ENCODE data around the gene C5orf34.

The C5orf34 gene

DNA sequence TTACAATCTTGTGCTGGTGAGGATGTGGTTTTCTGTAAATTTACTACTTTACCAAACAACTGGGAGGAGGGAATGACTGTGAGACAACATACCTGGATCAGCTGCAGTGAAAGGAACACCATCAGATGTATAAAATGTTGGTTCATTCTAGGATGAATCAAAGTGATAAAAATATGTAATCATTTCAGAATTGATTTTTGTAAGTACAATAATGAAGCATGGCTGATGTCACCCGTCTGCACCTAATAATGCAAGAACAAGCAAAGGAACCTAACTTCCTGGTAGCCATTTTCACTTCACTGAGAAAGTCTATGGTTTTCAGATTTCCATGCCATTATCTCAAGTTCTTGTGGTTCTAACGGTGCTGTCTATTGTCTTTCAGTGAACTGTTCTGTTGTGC lies 18.7 kb upstream of the C5orf34 start:
- Histone ChIP-seq H3K27ac (ENCODE audit: low read length) (no peak overlapping the region), H3K79me2 (ENCODE audit: low read length) (no peaks in the 10 kb centered on the region), H3K36me3 (replicated peaks; ENCODE audit: insufficient read depth, low read length) (peaks cover 5% of the 10 kb centered on the region; the same call in 1 of the 2 replicates), H3K9me2 (replicated peaks; ENCODE audit: insufficient read depth, low read length) (no peaks in the 10 kb centered on the region), H3K4me2 (ENCODE audit: low read depth, low read length) (no peak overlapping the region), H4K20me1 (ENCODE audit: insufficient read depth, low read length) (no peaks in the 10 kb centered on the region), H3K27me3 (replicated peaks; ENCODE audit: insufficient read depth, low read length) (no peaks in the 10 kb centered on the region), H3F3A (ENCODE audit: insufficient read depth, low read length) (no peaks in the 10 kb centered on the region), H2AFZ (ENCODE audit: low read length) (no peak overlapping the region), H3K9ac (ENCODE audit: low read length) (no peak overlapping the region), H3K9me3 (replicated peaks; ENCODE audit: insufficient read depth, low read length) (no peaks in the 10 kb centered on the region), H3K4me3 (ENCODE audit: low read length) (no peak overlapping the region), H3K4me1 (ENCODE audit: low read length) (peaks cover 7% of the 10 kb centered on the region)
- TF ChIP-seq EZH2phosphoT487 (IDR thresholded peaks at IDR 0.05; ENCODE audit: low read length) (no peak), EZH2 (optimal IDR thresholded peaks at IDR 0.05; ENCODE audit: low read depth, low read length) (no peak)
- TF ChIP-seq, protein P1, sequence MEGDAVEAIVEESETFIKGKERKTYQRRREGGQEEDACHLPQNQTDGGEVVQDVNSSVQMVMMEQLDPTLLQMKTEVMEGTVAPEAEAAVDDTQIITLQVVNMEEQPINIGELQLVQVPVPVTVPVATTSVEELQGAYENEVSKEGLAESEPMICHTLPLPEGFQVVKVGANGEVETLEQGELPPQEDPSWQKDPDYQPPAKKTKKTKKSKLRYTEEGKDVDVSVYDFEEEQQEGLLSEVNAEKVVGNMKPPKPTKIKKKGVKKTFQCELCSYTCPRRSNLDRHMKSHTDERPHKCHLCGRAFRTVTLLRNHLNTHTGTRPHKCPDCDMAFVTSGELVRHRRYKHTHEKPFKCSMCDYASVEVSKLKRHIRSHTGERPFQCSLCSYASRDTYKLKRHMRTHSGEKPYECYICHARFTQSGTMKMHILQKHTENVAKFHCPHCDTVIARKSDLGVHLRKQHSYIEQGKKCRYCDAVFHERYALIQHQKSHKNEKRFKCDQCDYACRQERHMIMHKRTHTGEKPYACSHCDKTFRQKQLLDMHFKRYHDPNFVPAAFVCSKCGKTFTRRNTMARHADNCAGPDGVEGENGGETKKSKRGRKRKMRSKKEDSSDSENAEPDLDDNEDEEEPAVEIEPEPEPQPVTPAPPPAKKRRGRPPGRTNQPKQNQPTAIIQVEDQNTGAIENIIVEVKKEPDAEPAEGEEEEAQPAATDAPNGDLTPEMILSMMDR (IDR thresholded peaks at IDR 0.05; ENCODE audit: low read length), result no peak
- no peak for DNase-seq

DNA sequence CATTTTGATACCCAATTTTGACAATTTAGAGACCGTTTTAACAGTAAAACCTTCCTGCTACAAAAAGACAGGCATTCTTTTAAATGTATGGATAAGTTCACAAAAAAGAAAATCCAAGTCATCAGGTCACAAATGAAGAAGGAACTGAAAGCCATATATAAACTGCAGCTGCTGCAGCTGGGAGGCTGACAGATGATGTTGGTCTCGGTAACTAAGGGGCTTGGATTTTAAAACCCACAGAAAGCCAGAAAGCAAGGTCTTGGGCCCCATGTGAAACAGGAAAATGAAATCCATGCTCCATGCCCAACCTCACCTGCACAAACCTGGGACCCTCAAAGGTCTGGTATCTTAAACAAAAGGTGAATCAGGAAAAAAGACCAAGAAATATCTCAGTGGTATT lies 15.7 kb upstream of the C5orf34 start:
- DNase-seq, result peak; percentile 17
- H3K79me2 ChIP-seq (ENCODE audit: low read length), result no peaks in the 10 kb centered on the region
- H3F3A ChIP-seq (ENCODE audit: insufficient read depth, low read length), result no peaks in the 10 kb centered on the region
- H3K9me2 ChIP-seq (replicated peaks; ENCODE audit: insufficient read depth, low read length), result no peaks in the 10 kb centered on the region
- H3K27me3 ChIP-seq (replicated peaks; ENCODE audit: insufficient read depth, low read length), result no peaks in the 10 kb centered on the region
- no peak overlapping the region for H3K4me3 ChIP-seq (ENCODE audit: low read length)
- no peak overlapping the region for H2AFZ ChIP-seq (ENCODE audit: low read length)
- peaks cover 7% of the 10 kb centered on the region; the same call in 1 of the 2 replicates for H3K36me3 ChIP-seq (replicated peaks; ENCODE audit: insufficient read depth, low read length)
- H3K9me3 ChIP-seq (replicated peaks; ENCODE audit: insufficient read depth, low read length), result no peaks in the 10 kb centered on the region
- no peak for TF ChIP-seq EZH2 (optimal IDR thresholded peaks at IDR 0.05; ENCODE audit: low read depth, low read length)
- no peak for TF ChIP-seq EZH2phosphoT487 (IDR thresholded peaks at IDR 0.05; ENCODE audit: low read length)
- TF ChIP-seq, protein P1 (IDR thresholded peaks at IDR 0.05; ENCODE audit: low read length), result no peak
- H3K9ac ChIP-seq (ENCODE audit: low read length), result no peak overlapping the region
- H3K4me2 ChIP-seq (ENCODE audit: low read depth, low read length), result no peak overlapping the region
- H3K4me1 ChIP-seq (ENCODE audit: low read length), result peaks cover 7% of the 10 kb centered on the region
- peak overlapping the region; percentile 60; the same call in 1 of the 2 replicates for H3K27ac ChIP-seq (ENCODE audit: low read length)
- H4K20me1 ChIP-seq (ENCODE audit: insufficient read depth, low read length), result no peaks in the 10 kb centered on the region

DNA sequence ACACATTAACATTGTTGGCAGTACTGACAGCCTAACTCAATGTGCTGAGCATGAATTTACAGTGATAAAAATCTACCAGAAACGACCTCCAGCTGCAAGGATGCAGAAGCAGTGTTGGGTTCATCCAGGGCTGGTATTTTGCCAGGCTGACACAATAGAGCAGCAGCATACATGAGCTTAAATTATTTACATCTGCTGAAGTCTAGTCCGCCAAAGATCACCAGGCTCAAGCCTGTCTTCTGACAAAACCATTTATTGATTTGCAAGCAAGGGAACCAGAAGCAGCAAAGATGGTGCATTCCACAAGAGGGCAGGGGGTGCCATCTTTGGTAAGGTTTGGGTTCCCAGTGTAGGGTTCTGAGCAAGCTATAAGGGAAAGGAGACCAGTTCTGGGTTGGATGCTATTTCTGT lies 8.7 kb upstream of the C5orf34 start:
- no peaks in the 10 kb centered on the region for H3K79me2 ChIP-seq (ENCODE audit: low read length)
- TF ChIP-seq, protein P1 (IDR thresholded peaks at IDR 0.05; ENCODE audit: low read length), result no peak
- TF ChIP-seq EZH2 (optimal IDR thresholded peaks at IDR 0.05; ENCODE audit: low read depth, low read length) (no peak), EZH2phosphoT487 (IDR thresholded peaks at IDR 0.05; ENCODE audit: low read length) (no peak)
- no peak overlapping the region for H3K4me2 ChIP-seq (ENCODE audit: low read depth, low read length)
- no peak overlapping the region for H3K9ac ChIP-seq (ENCODE audit: low read length)
- no peaks in the 10 kb centered on the region for H3K9me3 ChIP-seq (replicated peaks; ENCODE audit: insufficient read depth, low read length)
- H3K9me2 ChIP-seq (replicated peaks; ENCODE audit: insufficient read depth, low read length), result no peaks in the 10 kb centered on the region
- no peak overlapping the region for H3K27ac ChIP-seq (ENCODE audit: low read length)
- H3F3A ChIP-seq (ENCODE audit: insufficient read depth, low read length), result no peaks in the 10 kb centered on the region; the same call in 1 of the 2 replicates
- H2AFZ ChIP-seq (ENCODE audit: low read length), result no peak overlapping the region
- no peak overlapping the region for H3K4me3 ChIP-seq (ENCODE audit: low read length)
- H4K20me1 ChIP-seq (ENCODE audit: insufficient read depth, low read length), result no peaks in the 10 kb centered on the region
- H3K27me3 ChIP-seq (replicated peaks; ENCODE audit: insufficient read depth, low read length), result no peaks in the 10 kb centered on the region
- H3K4me1 ChIP-seq (ENCODE audit: low read length), result no peaks in the 10 kb centered on the region
- no peak for DNase-seq
- H3K36me3 ChIP-seq (replicated peaks; ENCODE audit: insufficient read depth, low read length), result peaks cover 2% of the 10 kb centered on the region; the same call in 1 of the 2 replicates
